UCSD-AML1 (cell line): ENCODE measurements around the gene KCNF1.

Experiments used
- DNase-seq: peaks from one replicate; lab custom pipeline; 2025; ENCODE audit not compliant: unreplicated experiment; lab: John Stamatoyannopoulos, UW

KCNF1 gene

GRCh38 chr2:10901160-10901939 lies 10.4 kb upstream of the KCNF1 start:
- no peak for DNase-seq

DNA sequence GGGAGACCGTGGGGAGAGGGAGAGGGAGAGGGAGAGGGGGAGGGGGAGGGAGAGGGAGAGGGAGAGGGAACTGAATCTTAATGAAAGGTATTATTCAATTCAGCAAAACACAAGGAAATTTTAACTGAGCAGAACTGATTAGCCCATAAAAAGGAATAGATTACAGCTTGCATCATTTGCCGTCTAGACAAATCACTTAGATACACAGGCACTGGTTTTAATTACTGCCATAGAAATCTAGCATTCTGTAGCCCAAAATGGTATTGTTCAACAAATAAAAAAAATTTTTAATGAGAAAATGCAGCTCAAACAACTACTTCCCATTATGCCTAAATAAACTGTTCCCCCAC lies 7.9 kb upstream of the KCNF1 start:
- no peak for DNase-seq

DNA sequence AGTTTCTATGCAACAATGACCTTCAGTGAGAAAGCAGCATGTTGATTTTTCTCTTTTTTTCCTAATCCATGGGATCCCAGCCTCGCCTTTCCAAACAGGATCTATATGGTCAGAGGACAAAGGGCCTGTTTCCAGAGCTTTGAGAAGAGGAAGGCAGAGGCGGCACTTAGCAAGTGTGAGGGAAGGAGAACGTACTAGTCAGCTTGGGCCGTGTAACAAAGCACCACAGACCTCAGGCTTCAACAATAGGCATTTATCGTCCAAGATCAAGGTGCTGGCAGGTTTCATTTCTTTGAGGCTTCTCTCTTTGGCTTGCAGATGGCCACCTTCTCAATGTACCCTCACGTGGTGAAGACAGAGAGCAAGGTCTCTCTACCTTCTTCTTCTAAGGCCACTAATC lies 7.3 kb upstream of the KCNF1 start:
- DNase-seq: no peak

- DNase-seq: no peak
Measured at GRCh38 chr2:10905006-10905861, 6.5 kb upstream of the KCNF1 start.

- no peak for DNase-seq
Measured at GRCh38 chr2:10905862-10906143, 5.9 kb upstream of the KCNF1 start.

DNA sequence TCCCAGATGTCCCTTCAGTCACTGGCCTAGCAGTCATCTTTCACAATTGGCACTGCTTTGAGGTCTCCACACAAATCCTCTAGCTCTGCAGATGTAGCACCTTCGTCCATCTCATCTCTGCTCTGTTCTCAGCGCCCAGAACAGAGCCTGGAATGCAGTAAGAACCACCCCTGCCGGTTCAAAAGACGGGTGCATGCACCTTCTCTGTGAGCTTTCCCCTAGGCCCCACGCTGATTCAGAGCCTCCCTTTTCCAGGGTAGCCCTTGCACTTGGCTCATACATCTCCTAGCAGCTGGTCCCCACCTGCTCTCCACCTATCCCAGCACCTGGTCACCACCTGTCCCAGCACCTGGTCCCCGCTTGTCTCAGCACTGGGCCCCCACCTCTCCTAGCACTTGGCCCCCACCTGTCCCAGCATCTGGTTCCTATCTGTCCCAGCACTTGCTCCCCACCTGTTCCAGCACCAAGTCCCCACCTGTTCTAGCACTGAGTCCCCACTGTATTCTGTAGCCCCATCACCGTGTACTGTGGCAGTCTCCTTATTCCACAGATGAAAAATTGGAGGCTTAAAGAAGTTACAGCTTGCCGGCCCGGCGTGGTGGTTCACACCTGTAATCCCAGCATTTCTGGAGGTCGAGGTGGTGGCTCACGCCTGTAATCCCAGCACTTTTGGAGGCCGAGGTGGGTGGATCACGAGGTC lies 4.7 kb upstream of the KCNF1 start:
- no peak for DNase-seq

- DNase-seq: no peak
Measured at GRCh38 chr2:10908195-10908594, 3.5 kb upstream of the KCNF1 start.

GRCh38 chr2:10909050-10909995 lies 2.4 kb upstream of the KCNF1 start:
- DNase-seq: no peak

DNA sequence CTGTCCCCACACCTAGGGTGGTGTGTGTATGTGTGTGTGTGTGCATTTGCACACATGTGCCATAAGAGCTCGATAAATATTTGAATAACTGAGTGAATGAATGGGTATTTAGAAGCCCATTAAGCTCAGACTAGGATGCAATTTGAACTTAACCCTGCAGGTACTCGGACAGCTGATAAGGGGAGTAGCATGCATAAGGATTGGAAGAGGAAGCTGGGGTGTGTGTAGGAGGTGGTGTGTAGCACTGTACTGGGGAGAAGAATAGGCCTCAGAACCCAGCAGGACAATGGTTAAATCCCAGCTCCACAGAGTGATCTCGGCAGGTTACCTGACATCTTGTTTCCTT lies 1.8 kb upstream of the KCNF1 start:
- DNase-seq: no peak

DNA sequence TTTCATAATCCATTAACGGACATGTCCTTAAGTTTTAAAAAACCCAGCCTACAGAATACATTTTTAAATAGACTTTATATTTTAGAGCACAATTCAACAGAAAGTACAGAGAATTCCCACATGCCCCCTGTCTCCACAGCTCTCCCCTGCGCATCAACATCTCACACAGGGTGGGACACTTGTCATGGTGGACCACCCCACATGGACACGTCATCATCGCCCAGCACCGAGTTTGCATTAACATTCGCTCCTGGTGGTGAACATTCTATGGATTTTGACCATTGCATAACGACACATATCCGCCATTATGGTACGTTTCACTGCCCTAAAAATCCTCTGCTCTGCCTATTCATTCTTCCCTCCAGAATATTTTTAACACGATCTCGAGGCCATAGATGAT lies 1.1 kb upstream of the KCNF1 start:
- DNase-seq: no peak

DNA sequence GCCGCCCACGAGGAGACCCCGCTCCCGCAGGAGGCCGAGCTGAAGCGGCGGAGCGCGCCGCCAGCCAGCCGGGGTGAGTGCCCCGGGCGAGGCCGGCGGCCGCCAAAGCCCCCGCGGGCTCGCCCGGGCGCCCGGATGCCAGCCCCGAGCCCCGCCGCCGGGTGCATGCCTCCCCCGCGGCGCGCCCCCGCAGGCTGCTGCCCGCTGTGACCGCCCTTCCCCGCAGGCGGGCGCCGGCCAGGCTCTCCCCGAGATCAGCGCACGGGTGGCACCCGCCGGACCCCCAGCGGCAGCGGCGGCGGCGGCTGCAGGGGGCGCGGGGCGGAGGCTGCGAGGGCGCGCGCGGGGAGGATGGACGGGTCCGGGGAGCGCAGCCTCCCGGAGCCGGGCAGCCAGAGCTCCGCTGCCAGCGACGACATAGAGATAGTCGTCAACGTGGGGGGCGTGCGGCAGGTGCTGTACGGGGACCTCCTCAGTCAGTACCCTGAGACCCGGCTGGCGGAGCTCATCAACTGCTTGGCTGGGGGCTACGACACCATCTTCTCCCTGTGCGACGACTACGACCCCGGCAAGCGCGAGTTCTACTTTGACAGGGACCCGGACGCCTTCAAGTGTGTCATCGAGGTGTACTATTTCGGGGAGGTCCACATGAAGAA lies 470 bp downstream of the KCNF1 start:
- no peak for DNase-seq

DNA sequence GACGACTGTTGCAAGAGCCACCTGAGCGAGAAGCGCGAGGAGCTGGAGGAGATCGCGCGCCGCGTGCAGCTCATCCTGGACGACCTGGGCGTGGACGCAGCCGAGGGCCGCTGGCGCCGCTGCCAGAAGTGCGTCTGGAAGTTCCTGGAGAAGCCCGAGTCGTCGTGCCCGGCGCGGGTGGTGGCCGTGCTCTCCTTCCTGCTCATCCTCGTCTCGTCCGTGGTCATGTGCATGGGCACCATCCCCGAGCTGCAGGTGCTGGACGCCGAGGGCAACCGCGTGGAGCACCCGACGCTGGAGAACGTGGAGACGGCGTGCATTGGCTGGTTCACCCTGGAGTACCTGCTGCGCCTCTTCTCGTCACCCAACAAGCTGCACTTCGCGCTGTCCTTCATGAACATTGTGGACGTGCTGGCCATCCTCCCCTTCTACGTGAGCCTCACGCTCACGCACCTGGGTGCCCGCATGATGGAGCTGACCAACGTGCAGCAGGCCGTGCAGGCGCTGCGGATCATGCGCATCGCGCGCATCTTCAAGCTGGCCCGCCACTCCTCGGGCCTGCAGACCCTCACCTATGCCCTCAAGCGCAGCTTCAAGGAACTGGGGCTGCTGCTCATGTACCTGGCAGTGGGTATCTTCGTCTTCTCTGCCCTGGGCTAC lies 1.2 kb downstream of the KCNF1 start:
- no peak for DNase-seq

GRCh38 chr2:10913501-10914271 lies 2.0 kb downstream of the KCNF1 start:
- no peak for DNase-seq

GRCh38 chr2:10914272-10914693 lies 2.5 kb downstream of the KCNF1 start:
- DNase-seq: no peak

DNA sequence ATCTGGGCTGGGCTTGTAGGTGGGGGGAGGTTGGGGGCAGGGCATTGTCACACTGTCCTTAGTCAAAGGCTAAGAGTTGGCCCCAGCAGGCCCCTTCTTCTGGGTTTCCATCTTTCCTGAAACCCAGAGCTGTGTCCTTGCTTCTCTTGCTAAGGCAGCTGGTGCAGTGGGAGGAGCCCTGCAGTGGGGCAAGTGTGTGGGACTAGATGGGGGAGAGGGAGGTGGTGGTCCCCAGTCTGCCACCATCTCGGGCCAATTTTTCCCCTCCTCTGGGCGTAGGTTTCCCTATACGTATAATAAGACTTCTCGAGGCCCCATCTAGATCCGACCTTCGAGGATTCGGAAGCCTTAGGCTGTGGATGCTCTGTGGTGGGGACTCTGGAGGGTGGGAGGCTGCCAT lies 3.5 kb downstream of the KCNF1 start:
- DNase-seq: no peak

DNA sequence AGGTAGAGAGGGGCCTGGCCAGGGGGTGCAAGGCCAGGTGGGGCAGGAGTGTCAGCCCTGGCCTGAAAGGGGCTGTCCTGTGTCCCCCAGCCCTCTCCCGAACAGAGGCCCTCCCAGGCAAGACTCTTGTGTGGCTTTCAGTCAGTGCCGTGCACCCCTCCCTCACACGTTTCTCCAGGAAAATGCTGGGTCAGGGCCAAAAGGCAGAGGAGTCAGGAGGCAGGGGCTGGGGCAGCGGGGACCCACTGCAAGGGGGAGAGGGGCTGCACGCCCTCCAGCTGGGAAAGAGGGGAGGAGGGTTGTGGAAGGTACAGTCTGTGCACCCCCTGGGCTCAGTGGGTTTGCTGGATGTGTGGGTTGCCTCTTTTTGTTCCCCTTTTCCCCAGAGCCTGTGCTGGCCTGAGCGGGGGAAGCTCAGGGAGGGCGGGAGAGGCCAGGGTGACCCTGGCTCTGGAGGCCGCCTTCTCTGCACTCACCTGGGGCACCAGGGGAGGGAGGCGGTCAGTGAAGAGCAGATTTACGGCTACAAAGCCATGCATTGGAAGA lies 4.1 kb downstream of the KCNF1 start:
- no peak for DNase-seq

DNA sequence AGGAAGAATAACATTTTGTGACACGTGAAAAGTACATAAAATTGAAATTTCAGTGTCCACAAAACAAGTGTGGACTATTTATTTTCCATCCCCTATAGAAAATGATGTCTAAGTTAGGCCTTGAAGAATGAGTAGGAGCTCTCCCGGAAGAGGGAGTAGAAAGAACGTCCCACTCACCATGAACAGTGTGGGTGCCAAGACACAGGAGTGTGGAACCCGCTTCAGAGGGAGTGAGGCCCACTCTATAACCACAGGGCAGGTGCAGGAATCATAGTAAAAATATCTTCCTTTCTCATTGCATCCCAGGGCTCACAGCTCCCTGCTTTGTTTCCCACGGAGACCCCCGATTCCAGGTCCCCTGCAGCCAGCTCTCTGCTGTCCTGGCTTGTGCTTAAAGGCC lies 5.2 kb downstream of the KCNF1 start:
- DNase-seq: no peak

DNA sequence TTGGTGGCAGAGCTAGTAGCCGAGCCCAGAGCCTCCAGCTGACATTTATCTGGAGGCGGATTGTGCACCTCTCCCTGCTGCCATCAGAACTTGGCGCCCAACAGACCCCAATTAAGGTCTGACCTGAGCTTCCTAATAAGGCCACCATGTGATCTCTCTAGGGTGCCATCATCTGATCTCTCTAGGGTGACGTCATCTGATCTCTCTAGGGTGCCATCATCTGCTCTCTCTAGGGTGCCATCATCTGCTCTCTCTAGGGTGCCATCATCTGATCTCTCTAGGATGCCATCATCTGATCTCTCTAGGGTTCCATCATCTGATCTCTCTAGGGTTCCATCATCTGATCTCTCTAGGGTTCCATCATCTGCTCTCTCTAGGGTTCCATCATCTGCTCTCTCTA lies 6.2 kb downstream of the KCNF1 start:
- no peak for DNase-seq
